ENCODE results near the gene PIM1. TPM values are rescaled to one million over a fixed set of nuclear protein-coding genes. Genes with fewer than 3 reads are reported as not detected.

The PIM1 gene
- polyA plus RNA-seq, 1 of the 3 experiments (the other 2 are of a cell fraction) = 33.9 TPM

DNA sequence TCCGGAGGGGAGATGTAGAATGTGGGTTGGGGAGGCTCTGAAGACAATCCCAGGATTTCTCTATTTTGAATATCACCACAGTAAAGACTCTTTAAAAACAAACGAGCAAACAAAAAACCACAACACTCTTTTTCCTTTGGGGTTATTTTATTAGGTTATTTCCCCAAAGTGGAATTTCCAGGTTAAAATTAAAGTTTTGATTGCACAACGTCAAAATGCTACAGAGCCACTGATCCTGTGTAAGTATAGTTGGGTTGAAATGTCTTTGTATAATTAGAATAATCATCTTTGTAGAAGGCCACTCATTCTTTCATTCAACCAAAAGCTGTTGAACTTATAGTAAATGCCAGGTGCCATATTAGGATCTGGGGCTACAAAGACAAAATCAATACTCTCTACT, 19.6 kb upstream of the PIM1 start:
- Histone ChIP-seq H3K4me1 (ENCODE audit: control insufficient read depth in 1 of 2, insufficient read depth in 2 of 2, low read depth in 1 of 2, low read length in 1 of 2) (no peaks in the 10 kb centered on the region; a peak in 1 of 4 replicates), H3K4me3 (ENCODE audit: low read depth in 2 of 2, low read length in 1 of 2) (no peak overlapping the region), H3K9me3 (no peaks in the 10 kb centered on the region), H3F3A (replicated peaks; ENCODE audit: insufficient read depth) (peaks cover 2% of the 10 kb centered on the region), H3K36me3 (replicated peaks in 1 of 2; ENCODE audit: control insufficient read depth in 1 of 2, insufficient read depth in 2 of 2, low read length in 1 of 2) (no peaks in the 10 kb centered on the region), H4K20me1 (ENCODE audit: insufficient read depth) (no peaks in the 10 kb centered on the region), H3K9me2 (no peaks in the 10 kb centered on the region), H3K79me2 (ENCODE audit: insufficient read depth) (no peaks in the 10 kb centered on the region), H3K27ac (ENCODE audit: low read depth in 2 of 2, low read length in 1 of 2) (no peak overlapping the region), H3K27me3 (ENCODE audit: insufficient read depth) (no peaks in the 10 kb centered on the region), H3K4me2 (no peak overlapping the region), H2AFZ (ENCODE audit: low read depth) (no peak overlapping the region), H3K9ac (no peak overlapping the region)
- CTCF ChIA-PET = interaction anchor here (1.2 to 1.7 kb wide), 3 partner anchors 19 to 99 kb away, joined by 3 to 6 read pairs (median 6); no protein-coding TSS in a partner anchor
- POLR2A ChIA-PET = no interaction called here
- 59% methylated on average over 3 of the region's 3 CpGs for WGBS (ENCODE audit: low lambda C conversion rate)
- TF ChIP-seq, protein P1, sequence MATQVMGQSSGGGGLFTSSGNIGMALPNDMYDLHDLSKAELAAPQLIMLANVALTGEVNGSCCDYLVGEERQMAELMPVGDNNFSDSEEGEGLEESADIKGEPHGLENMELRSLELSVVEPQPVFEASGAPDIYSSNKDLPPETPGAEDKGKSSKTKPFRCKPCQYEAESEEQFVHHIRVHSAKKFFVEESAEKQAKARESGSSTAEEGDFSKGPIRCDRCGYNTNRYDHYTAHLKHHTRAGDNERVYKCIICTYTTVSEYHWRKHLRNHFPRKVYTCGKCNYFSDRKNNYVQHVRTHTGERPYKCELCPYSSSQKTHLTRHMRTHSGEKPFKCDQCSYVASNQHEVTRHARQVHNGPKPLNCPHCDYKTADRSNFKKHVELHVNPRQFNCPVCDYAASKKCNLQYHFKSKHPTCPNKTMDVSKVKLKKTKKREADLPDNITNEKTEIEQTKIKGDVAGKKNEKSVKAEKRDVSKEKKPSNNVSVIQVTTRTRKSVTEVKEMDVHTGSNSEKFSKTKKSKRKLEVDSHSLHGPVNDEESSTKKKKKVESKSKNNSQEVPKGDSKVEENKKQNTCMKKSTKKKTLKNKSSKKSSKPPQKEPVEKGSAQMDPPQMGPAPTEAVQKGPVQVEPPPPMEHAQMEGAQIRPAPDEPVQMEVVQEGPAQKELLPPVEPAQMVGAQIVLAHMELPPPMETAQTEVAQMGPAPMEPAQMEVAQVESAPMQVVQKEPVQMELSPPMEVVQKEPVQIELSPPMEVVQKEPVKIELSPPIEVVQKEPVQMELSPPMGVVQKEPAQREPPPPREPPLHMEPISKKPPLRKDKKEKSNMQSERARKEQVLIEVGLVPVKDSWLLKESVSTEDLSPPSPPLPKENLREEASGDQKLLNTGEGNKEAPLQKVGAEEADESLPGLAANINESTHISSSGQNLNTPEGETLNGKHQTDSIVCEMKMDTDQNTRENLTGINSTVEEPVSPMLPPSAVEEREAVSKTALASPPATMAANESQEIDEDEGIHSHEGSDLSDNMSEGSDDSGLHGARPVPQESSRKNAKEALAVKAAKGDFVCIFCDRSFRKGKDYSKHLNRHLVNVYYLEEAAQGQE (IDR thresholded peaks at IDR 0.05; ENCODE audit: low read depth, low read length) = no peak
- TF ChIP-seq RXRA (IDR thresholded peaks at IDR 0.05; ENCODE audit: borderline replicate concordance, low read depth) = no peak
- TF ChIP-seq TAF1 (IDR thresholded peaks at IDR 0.05; ENCODE audit: borderline replicate concordance, low read depth, low read length) = no peak
- TF ChIP-seq, protein P2, sequence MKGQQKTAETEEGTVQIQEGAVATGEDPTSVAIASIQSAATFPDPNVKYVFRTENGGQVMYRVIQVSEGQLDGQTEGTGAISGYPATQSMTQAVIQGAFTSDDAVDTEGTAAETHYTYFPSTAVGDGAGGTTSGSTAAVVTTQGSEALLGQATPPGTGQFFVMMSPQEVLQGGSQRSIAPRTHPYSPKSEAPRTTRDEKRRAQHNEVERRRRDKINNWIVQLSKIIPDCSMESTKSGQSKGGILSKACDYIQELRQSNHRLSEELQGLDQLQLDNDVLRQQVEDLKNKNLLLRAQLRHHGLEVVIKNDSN (IDR thresholded peaks at IDR 0.05; ENCODE audit: borderline replicate concordance, low read depth) = no peak
- TF ChIP-seq MEF2A (IDR thresholded peaks at IDR 0.05; ENCODE audit: borderline replicate concordance, low read depth) = no peak
- TF ChIP-seq FOXM1 (IDR thresholded peaks at IDR 0.05; ENCODE audit: low read depth) = no peak
- no peak for TF ChIP-seq SMC3 (IDR thresholded peaks at IDR 0.05; ENCODE audit: low read depth, low read length)
- TF ChIP-seq MXI1 (IDR thresholded peaks at IDR 0.05; ENCODE audit: low read depth, low read length) = no peak
- no peak for TF ChIP-seq CHD2 (IDR thresholded peaks at IDR 0.05; ENCODE audit: low read length, partially characterized antibody)
- no peak for TF ChIP-seq POLR2AphosphoS5 (IDR thresholded peaks at IDR 0.05; ENCODE audit: low read depth, low read length)
- no peak for DNase-seq

DNA sequence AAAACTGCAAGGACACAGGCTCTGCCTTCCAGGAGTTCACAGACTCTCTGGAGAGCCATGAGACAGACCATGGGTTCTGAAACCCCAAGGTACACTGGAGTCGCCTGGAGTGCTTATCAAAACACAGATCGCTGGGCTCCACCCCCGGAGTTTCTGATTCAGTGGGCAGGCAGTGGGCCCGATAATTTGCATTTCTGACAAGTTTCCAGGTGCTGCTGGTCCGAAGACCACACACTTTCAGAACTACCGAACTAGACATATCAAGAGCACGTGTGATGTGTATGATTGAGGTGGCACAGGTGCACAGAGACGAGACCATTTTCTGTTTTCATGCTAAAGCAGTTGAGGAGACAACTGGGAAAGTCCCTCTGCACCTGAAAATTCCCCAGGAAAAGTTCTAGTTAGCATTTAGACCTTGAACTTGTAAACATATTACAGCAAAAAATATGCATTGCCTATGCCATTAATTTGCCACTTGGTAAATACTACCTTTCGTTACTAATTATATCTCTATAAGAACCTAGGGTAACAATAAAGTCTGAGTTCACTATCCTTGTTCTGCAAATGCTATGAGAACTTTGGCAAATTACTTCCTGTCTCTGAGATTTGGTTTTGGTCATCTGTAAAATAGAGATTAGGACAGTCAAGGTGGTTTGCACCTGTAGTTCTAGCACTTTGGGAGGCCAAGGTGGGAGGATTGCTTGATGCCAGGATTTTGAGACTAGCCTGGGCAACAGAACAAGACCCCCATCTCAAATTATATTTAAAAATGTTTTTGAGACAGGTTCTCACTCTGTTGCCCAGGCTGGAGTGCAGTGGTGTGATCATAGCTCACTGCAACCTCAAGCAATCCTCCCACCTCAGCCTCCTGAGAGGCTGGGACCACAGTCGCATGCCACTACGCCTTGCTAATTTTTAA, 14.3 kb upstream of the PIM1 start:
- TF ChIP-seq TEAD4 (IDR thresholded peaks at IDR 0.05; ENCODE audit: borderline replicate concordance, insufficient read depth) (no peak), GABPA (IDR thresholded peaks at IDR 0.05; ENCODE audit: low read depth) (no peak), GATA2 (CRISPR knock-in tag; IDR thresholded peaks at IDR 0.05) (no peak), NRF1 (IDR thresholded peaks at IDR 0.05; ENCODE audit: low read depth, low read length) (no peak), RCOR1 (IDR thresholded peaks at IDR 0.05; ENCODE audit: low read length) (no peak), YY1 (IDR thresholded peaks at IDR 0.05; ENCODE audit: low read depth) (no peak), FOXJ3 (CRISPR knock-in tag; IDR thresholded peaks at IDR 0.05) (no peak), RFX5 (IDR thresholded peaks at IDR 0.05; ENCODE audit: low read length) (no peak), POLR2AphosphoS5 (IDR thresholded peaks at IDR 0.05; ENCODE audit: low read depth, low read length) (no peak), FOSL2 (IDR thresholded peaks at IDR 0.05; ENCODE audit: borderline replicate concordance, low read depth) (no peak), RXRA (IDR thresholded peaks at IDR 0.05; ENCODE audit: borderline replicate concordance, low read depth) (no peak)
- TF ChIP-seq, protein P3, sequence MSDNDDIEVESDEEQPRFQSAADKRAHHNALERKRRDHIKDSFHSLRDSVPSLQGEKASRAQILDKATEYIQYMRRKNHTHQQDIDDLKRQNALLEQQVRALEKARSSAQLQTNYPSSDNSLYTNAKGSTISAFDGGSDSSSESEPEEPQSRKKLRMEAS (IDR thresholded peaks at IDR 0.05; ENCODE audit: low read depth) = no peak
- TF ChIP-seq, protein P4, sequence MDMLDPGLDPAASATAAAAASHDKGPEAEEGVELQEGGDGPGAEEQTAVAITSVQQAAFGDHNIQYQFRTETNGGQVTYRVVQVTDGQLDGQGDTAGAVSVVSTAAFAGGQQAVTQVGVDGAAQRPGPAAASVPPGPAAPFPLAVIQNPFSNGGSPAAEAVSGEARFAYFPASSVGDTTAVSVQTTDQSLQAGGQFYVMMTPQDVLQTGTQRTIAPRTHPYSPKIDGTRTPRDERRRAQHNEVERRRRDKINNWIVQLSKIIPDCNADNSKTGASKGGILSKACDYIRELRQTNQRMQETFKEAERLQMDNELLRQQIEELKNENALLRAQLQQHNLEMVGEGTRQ (IDR thresholded peaks at IDR 0.05; ENCODE audit: borderline replicate concordance, low read depth, low read length) = no peak
- H3K36me3 ChIP-seq (replicated peaks in 1 of 2; ENCODE audit: control insufficient read depth in 1 of 2, insufficient read depth in 2 of 2, low read length in 1 of 2) = no peaks in the 10 kb centered on the region
- no peak overlapping the region for H3K27ac ChIP-seq (ENCODE audit: low read depth in 2 of 2, low read length in 1 of 2)
- 83% methylated on average over 11 of the region's 11 CpGs for WGBS (ENCODE audit: low lambda C conversion rate)
- H3F3A ChIP-seq (replicated peaks; ENCODE audit: insufficient read depth) = peaks cover 4% of the 10 kb centered on the region
- ChIA-PET POLR2A (no interaction called here), CTCF (no interaction called here)
- no peak for DNase-seq
- H3K4me1 ChIP-seq (ENCODE audit: control insufficient read depth in 1 of 2, insufficient read depth in 2 of 2, low read depth in 1 of 2, low read length in 1 of 2) = peaks cover 0 to 4% of the 10 kb centered on the region in 2 experiments; a peak in 2 of 4 replicates
- H3K9ac ChIP-seq = no peak overlapping the region
- H3K27me3 ChIP-seq (ENCODE audit: insufficient read depth) = no peaks in the 10 kb centered on the region
- no peaks in the 10 kb centered on the region for H3K79me2 ChIP-seq (ENCODE audit: insufficient read depth)
- H3K9me2 ChIP-seq = no peaks in the 10 kb centered on the region
- H3K4me3 ChIP-seq (ENCODE audit: low read depth in 2 of 2, low read length in 1 of 2) = no peak overlapping the region
- no peak overlapping the region for H3K4me2 ChIP-seq
- no peaks in the 10 kb centered on the region for H4K20me1 ChIP-seq (ENCODE audit: insufficient read depth)
- no peaks in the 10 kb centered on the region for H3K9me3 ChIP-seq
- no peak overlapping the region for H2AFZ ChIP-seq (ENCODE audit: low read depth)
